HUES48 (cell line): ENCODE measurements around the gene GPR135.

ENCODE experiments used
- H3K27ac ChIP-seq: one replicate; pipeline ENCODE4 v1.7.0; 2013; ENCODE audit warnings: low read depth, low read length, inconsistent platforms
- H3K27me3 ChIP-seq: 2 replicates; pipeline ENCODE4 v1.6.1; 2013; ENCODE audit warnings: mild to moderate bottlenecking, low read length; ENCODE audit not compliant: control insufficient read depth, insufficient read depth
- H3K36me3 ChIP-seq: 2 replicates; pipeline ENCODE4 v1.6.1; 2013; ENCODE audit warnings: low read length; ENCODE audit not compliant: control insufficient read depth, insufficient read depth
- H3K4me1 ChIP-seq: 2 replicates; pipeline ENCODE4 v1.6.1; 2013; ENCODE audit warnings: mild to moderate bottlenecking, low read length; ENCODE audit not compliant: control insufficient read depth, insufficient read depth
- H3K4me3 ChIP-seq: 2 replicates; pipeline ENCODE4 v1.5.1; 2013; ENCODE audit warnings: mild to moderate bottlenecking, low read depth, low read length
- H3K9ac ChIP-seq: 2 replicates; pipeline ENCODE4 v1.6.1; 2013; ENCODE audit warnings: mild to moderate bottlenecking, low read depth, low read length, moderate library complexity
- H3K9me3 ChIP-seq: 2 replicates; pipeline ENCODE4 v1.6.1; 2013; ENCODE audit warnings: low read length; ENCODE audit not compliant: control insufficient read depth, insufficient read depth

The GPR135 gene

GRCh38 chr14:59439256-59439965, 25.8 kb downstream of the GPR135 start:
- H3K4me3 ChIP-seq = no peak overlapping the region
- no peak overlapping the region for H3K27ac ChIP-seq
- no peak overlapping the region for H3K9ac ChIP-seq
- H3K36me3 ChIP-seq = no peaks in the 10 kb centered on the region
- H3K4me1 ChIP-seq = 0 out of 2 replicates have a peak, but pooled peaks cover 4% of the 10 kb centered on the region
- no peaks in the 10 kb centered on the region for H3K27me3 ChIP-seq
- H3K9me3 ChIP-seq = no peaks in the 10 kb centered on the region

- Histone ChIP-seq H3K36me3 (no peaks in the 10 kb centered on the region), H3K27me3 (no peaks in the 10 kb centered on the region), H3K4me1 (0 out of 2 replicates have a peak, but pooled peaks cover 4% of the 10 kb centered on the region), H3K9ac (no peak overlapping the region), H3K9me3 (no peaks in the 10 kb centered on the region), H3K27ac (no peak overlapping the region), H3K4me3 (no peak overlapping the region)
These were observed 27.0 kb downstream of the GPR135 start for GRCh38 chr14:59438195-59438647.

GRCh38 chr14:59435987-59436386, 29.2 kb downstream of the GPR135 start:
- H3K4me1 ChIP-seq = 0 out of 2 replicates have a peak, but pooled peaks cover 4% of the 10 kb centered on the region
- no peaks in the 10 kb centered on the region for H3K9me3 ChIP-seq
- H3K9ac ChIP-seq = no peak overlapping the region
- H3K27me3 ChIP-seq = no peaks in the 10 kb centered on the region
- H3K4me3 ChIP-seq = no peak overlapping the region
- H3K36me3 ChIP-seq = no peaks in the 10 kb centered on the region
- no peak overlapping the region for H3K27ac ChIP-seq

DNA sequence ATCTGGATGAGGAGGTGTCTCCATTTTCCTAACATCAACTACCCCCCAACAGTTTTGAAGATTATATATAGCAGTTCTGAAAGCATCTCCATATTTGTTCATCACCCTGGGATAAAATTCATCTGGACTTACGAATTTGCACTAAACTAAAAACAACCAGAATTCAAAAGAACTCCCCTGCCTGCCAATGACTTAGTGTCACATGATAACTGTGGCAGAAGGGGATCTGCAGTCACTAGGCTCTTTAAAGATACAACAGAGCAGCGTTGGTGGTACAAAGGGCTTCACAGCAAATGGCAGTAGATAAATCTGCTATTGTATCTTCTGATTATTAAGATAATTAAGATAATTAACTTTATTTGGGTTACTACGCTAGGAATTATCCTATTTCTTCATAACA, 30.1 kb downstream of the GPR135 start:
- no peak overlapping the region for H3K27ac ChIP-seq
- H3K36me3 ChIP-seq = no peaks in the 10 kb centered on the region
- no peak overlapping the region for H3K4me3 ChIP-seq
- H3K9me3 ChIP-seq = no peaks in the 10 kb centered on the region
- H3K4me1 ChIP-seq = 0 out of 2 replicates have a peak, but pooled peaks cover 4% of the 10 kb centered on the region
- no peak overlapping the region for H3K9ac ChIP-seq
- no peaks in the 10 kb centered on the region for H3K27me3 ChIP-seq

- Histone ChIP-seq H3K27ac (no peak overlapping the region), H3K4me3 (no peak overlapping the region), H3K9ac (no peak overlapping the region)
These were observed 35.4 kb downstream of the GPR135 start for GRCh38 chr14:59429790-59430189.

DNA sequence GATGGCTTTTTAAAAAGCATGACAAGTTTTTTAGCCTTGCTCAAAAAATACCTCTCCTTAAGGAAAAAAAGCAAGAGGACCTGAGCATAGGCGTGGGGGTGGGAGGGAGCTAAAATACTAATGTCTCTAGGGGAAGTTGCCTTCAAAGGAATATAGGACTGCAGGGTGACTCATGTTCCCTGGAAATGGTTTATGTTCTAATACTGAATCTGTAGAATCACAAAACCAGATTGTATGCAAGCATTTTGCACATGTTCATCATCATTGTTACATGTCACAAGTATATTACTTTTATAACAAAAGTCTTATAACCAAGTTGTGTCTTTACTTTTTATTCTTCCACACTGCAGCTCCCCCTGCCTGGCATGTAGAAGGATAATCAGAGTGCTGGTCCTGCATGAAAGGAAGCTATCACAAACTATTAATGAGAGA, 36.6 kb downstream of the GPR135 start:
- Histone ChIP-seq H3K27me3 (no peaks in the 10 kb centered on the region), H3K9me3 (no peaks in the 10 kb centered on the region), H3K4me3 (no peak overlapping the region), H3K27ac (no peak overlapping the region), H3K9ac (no peak overlapping the region), H3K4me1 (no peaks in the 10 kb centered on the region), H3K36me3 (no peaks in the 10 kb centered on the region)

More at GRCh38 chr14:59429790-59430189, 35.4 kb downstream of the GPR135 start:
- Histone ChIP-seq H3K9me3 (no peaks in the 10 kb centered on the region), H3K4me1 (no peaks in the 10 kb centered on the region), H3K36me3 (no peaks in the 10 kb centered on the region), H3K27me3 (no peaks in the 10 kb centered on the region)

- H3K9me3 ChIP-seq = no peaks in the 10 kb centered on the region
- no peak overlapping the region for H3K27ac ChIP-seq
- no peaks in the 10 kb centered on the region for H3K27me3 ChIP-seq
These were observed 37.3 kb downstream of the GPR135 start for GRCh38 chr14:59427653-59428580.

DNA sequence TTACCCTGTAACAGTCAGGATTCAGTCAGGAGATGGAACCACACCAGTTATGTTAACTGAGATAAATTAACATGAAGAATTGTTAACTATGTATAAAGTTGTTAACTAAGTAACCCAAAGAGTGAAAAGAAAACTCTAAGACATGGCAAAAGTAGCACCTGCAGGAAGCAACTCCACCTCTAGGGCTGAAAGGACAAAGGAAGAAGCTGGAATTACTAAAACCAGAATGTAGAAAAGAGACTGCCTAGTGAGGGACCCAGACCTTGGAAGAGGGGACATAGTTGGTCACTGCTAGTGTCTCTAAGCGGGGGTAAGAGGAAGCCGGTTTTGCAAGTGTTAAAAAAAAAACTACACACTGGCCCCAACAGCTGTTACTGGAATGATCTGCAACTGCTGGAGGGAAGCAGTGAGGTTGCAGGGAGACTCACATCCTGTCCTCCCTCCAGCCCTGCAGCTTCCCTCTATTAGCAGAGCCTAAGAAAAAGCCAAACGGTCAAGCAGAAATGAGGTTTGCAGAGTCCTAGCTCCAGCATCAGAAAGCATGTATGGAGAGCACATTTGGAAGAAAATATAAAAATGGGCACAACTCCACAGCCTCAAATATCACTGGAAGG, 39.8 kb downstream of the GPR135 start:
- no peak overlapping the region for H3K9ac ChIP-seq
- H3K4me1 ChIP-seq = no peaks in the 10 kb centered on the region
- H3K9me3 ChIP-seq = no peaks in the 10 kb centered on the region
- H3K27ac ChIP-seq = no peak overlapping the region
- H3K27me3 ChIP-seq = no peaks in the 10 kb centered on the region
- no peak overlapping the region for H3K4me3 ChIP-seq
- H3K36me3 ChIP-seq = no peaks in the 10 kb centered on the region

More at GRCh38 chr14:59427653-59428580, 37.3 kb downstream of the GPR135 start:
- Histone ChIP-seq H3K4me1 (no peaks in the 10 kb centered on the region), H3K9ac (no peak overlapping the region), H3K4me3 (no peak overlapping the region), H3K36me3 (no peaks in the 10 kb centered on the region)

DNA sequence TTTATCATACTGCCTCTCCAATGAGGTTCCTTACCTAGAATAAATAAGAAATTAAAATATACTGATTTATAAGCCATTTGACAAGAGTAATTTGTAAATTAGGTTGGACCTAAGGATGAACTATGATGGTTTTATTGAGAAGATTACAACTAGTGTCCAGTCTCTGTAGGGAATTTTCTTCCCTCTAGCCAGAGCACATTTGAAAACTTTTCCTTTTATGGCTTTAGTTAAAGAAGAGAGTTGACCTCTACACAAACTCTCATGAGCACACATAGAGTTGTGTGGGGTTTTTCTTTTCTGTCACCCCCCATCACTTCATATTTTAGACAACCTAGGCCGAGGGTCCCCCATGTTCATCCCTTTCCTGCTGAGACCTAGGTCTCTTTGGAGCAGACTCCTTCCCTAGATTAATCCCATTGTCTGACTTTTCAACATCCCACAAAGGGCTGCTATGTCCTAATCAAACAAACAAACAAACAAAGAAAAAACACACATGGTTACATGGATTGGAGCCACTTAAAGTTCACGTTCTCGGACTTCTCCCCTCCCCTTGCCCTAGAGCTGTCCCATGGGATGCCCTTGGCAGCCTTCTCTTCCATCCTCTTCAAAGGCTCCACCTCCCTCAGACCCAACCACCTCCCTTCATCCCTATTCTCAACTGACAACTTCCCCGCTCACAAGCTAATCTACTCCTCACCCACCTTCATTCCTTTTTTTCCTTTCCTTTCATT, 40.7 kb downstream of the GPR135 start:
- H3K9me3 ChIP-seq = no peaks in the 10 kb centered on the region
- H3K9ac ChIP-seq = no peak overlapping the region
- H3K4me1 ChIP-seq = no peaks in the 10 kb centered on the region
- no peak overlapping the region for H3K27ac ChIP-seq
- no peaks in the 10 kb centered on the region for H3K27me3 ChIP-seq
- H3K36me3 ChIP-seq = no peaks in the 10 kb centered on the region
- no peak overlapping the region for H3K4me3 ChIP-seq

- Histone ChIP-seq H3K4me1 (no peaks in the 10 kb centered on the region), H3K27me3 (no peaks in the 10 kb centered on the region), H3K4me3 (no peak overlapping the region), H3K9ac (no peak overlapping the region), H3K36me3 (no peaks in the 10 kb centered on the region), H3K9me3 (no peaks in the 10 kb centered on the region), H3K27ac (no peak overlapping the region)
These were observed 42.9 kb downstream of the GPR135 start for GRCh38 chr14:59422069-59422881.
